Spleen (tissue), 13 donors: ENCODE measurements around the gene PRIMA1. TPM values are rescaled to one million over a fixed set of nuclear protein-coding genes. Genes with fewer than 3 reads are reported as not detected.

ENCODE experiments used
- DNase-seq: peaks from one replicate; pipeline ENCODE4 v3.0.0-alpha.2; 2020
- H3K27ac ChIP-seq, 8 donors: fragments of 200-600 bp; sonication (generic) in 7 of 8; 1 replicate in 4 of 8; 2 replicates in 4 of 8; pipeline versions ENCODE4 v1.5.0 to v1.8.0; 2016 to 2021; ENCODE audit warnings: inconsistent platforms in 4 of 8, mild to moderate bottlenecking in 4 of 8, moderate library complexity in 1 of 8
- H3K27me3 ChIP-seq, 7 donors: fragments of 200-600 bp; sonication (generic) in 6 of 7; replicated peaks in 1 of 7; 1 replicate in 4 of 7; 2 replicates in 3 of 7; pipeline versions ENCODE4 v1.5.0 to v1.8.0; 2016 to 2021; ENCODE audit warnings: inconsistent platforms in 3 of 7, mild to moderate bottlenecking in 1 of 7
- H3K36me3 ChIP-seq, 6 donors: fragments of 200-600 bp; sonication (generic) in 5 of 6; 1 replicate in 4 of 6; 2 replicates in 2 of 6; pipeline versions ENCODE4 v1.5.0 to v1.8.0; 2016 to 2021; ENCODE audit warnings: inconsistent platforms in 2 of 6
- H3K4me1 ChIP-seq, 6 donors: fragments of 200-600 bp; sonication (generic) in 5 of 6; 1 replicate in 3 of 6; 2 replicates in 3 of 6; pipeline versions ENCODE4 v1.5.0 to v1.8.0; 2016 to 2021; ENCODE audit warnings: inconsistent platforms in 3 of 6
- H3K4me3 ChIP-seq, 8 donors: fragments of 200-600 bp; sonication (generic) in 7 of 8; 1 replicate in 4 of 8; 2 replicates in 4 of 8; pipeline versions ENCODE4 v1.5.0 to v1.8.0; 2016 to 2021; ENCODE audit warnings: inconsistent platforms in 4 of 8, mild to moderate bottlenecking in 4 of 8, moderate library complexity in 2 of 8
- H3K9me3 ChIP-seq, 8 donors: fragments of 200-600 bp; sonication (generic) in 7 of 8; 1 replicate in 4 of 8; 2 replicates in 4 of 8; pipeline versions ENCODE4 v1.5.0 to v1.8.0; 2016 to 2021; ENCODE audit warnings: inconsistent platforms in 4 of 8
- POLR2A ChIP-seq, 3 donors: fragments of 450-650 bp; IDR thresholded peaks; one replicate each; pipeline ENCODE4 v1.5.1; 2017; ENCODE audit warnings: antibody characterized with exemption in 3 of 3, mild to moderate bottlenecking in 1 of 3
- POLR2AphosphoS5 ChIP-seq, 3 donors: sonication (generic); formaldehyde crosslinking; IDR thresholded peaks; one replicate each; pipeline ENCODE4 v1.5.1; 2017; ENCODE audit warnings: antibody characterized with exemption in 3 of 3
- WGBS, 5 donors: extraction: QIAGEN DNeasy Blood & Tissue Kit in 3 of 5; methylation state at CpG; one replicate each; pipeline versions ENCODE4 v1.1.5 to v1.1.7; 2013 to 2018; 5-methylcytosine and 5-hydroxymethylcytosine counted together
- intact Hi-C: fragments of 100-400 bp; cut with DNase I; formaldehyde crosslinking; loops from one replicate; pipeline ENCODE4 v1.15.0; 2023; ENCODE audit warnings: low total_unique reads
- long read RNA-seq, 2 donors: transcript quantifications; one replicate each; lab custom pipeline, GENCODE V29; 2026
- polyA plus RNA-seq, 3 donors: library from polyadenylated mRNA; stranded (reverse); fragments of 200-250 nt; gene quantifications; one replicate each; pipeline ENCODE4 v1.2.1, GENCODE V29; 2013
- total RNA-seq, 7 donors: library from RNA; depleted of rRNA in 3 of 7; stranded (reverse); fragments of >200 nt in 3 of 7; fragmentation: NEBNext Ultra II Directional in 4 of 7; extraction: Animal tissue kit (Norgen Biotek cat#: 25700) in 4 of 7; gene quantifications; one replicate each; pipeline versions ENCODE4 v1.1.0 to v1.2.1, GENCODE V29; 2016 to 2021
- TF ChIP-seq, protein P1 (sequence below), 11 experiments: fragments of 200-600 bp in 7 of 11; fragments of 450-650 bp in 4 of 11; sonication (generic) in 4 of 11; IDR thresholded peaks in 8 of 11; conservative IDR thresholded peaks in 3 of 11; 1 replicate in 7 of 11; 2 replicates in 4 of 11; pipeline versions ENCODE4 v1.4.0 to v1.8.0; 2016 to 2021; ENCODE audit warnings: antibody characterized with exemption in 11 of 11, inconsistent platforms in 4 of 11, mild to moderate bottlenecking in 1 of 11
- donor health status: healthy with polysubstance abuse.
- donor health status: DM: no; HTN: no; CAD: no; lungs with moderate emphysema.
- donor health status: DM: no; HTN: no; CAD: no.
- donor health status: Bipolar disorder and iron deficiency.
- donor health status: healthy.
- donor health status: DM: no; HTN: no; CAD: no.
- donor health status: DM: yes; HTN: yes; CAD: no.

Gene PRIMA1, protein sequence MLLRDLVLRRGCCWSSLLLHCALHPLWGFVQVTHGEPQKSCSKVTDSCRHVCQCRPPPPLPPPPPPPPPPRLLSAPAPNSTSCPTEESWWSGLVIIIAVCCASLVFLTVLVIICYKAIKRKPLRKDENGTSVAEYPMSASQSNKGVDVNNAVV
- total RNA-seq (under 1 TPM in 3 of 7 donors, not detected in 4; 0.13 to 0.52 (median 0.22) TPM), polyA plus RNA-seq (1 to 10 TPM in 1 of 3 donors, under 1 TPM in 2; 0.09 to 2.0 (median 0.24) TPM)
- long read RNA-seq, donor 1: 0 reads
- long read RNA-seq, donor 2: 0 reads

DNA sequence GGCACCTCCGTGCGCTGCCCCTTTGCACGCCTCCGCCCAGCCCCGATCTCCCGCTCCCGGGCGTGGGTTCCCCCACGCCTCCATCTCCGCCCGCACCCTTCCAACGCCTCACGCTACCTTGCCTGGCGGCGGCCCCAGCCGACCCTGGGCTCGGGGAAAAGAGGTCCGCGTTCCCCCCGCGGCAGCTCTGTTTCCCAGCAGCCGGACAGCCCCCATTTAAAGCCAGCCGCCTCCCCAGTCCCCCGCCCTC is at the start of gene PRIMA1:
PRIMA1 (minus strand) TSS at position 193 of the 250 bp plus-strand sequence. CDS start 767 bp downstream, outside the sequence.
- no peak for DNase-seq
- WGBS, 5 donors: 2 to 5% (median 4%) methylated on average over 16 to 24 of the region's 24 CpGs
- H3K36me3 ChIP-seq: no peaks in the 10 kb centered on the region
- peak within 1 kb of the TSS in 5 of 8 donors; percentile 12 to 47 (median 20) for H3K4me3 ChIP-seq
- H3K9me3 ChIP-seq: no peaks in the 10 kb centered on the region
- H3K27me3 ChIP-seq: peaks cover 3 to 89% (median 37%) of the 10 kb centered on the region in 7 donors
- intact Hi-C loops: no loop called here
- TF ChIP-seq POLR2A (IDR thresholded peaks at IDR 0.05) (no peak), POLR2AphosphoS5 (IDR thresholded peaks at IDR 0.05) (no peak)
- TF ChIP-seq, protein P1, sequence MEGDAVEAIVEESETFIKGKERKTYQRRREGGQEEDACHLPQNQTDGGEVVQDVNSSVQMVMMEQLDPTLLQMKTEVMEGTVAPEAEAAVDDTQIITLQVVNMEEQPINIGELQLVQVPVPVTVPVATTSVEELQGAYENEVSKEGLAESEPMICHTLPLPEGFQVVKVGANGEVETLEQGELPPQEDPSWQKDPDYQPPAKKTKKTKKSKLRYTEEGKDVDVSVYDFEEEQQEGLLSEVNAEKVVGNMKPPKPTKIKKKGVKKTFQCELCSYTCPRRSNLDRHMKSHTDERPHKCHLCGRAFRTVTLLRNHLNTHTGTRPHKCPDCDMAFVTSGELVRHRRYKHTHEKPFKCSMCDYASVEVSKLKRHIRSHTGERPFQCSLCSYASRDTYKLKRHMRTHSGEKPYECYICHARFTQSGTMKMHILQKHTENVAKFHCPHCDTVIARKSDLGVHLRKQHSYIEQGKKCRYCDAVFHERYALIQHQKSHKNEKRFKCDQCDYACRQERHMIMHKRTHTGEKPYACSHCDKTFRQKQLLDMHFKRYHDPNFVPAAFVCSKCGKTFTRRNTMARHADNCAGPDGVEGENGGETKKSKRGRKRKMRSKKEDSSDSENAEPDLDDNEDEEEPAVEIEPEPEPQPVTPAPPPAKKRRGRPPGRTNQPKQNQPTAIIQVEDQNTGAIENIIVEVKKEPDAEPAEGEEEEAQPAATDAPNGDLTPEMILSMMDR (IDR thresholded peaks at IDR 0.05 in 8 of 11, conservative IDR thresholded peaks at IDR 0.05 in 3 of 11): no peak
- no peak within 1 kb of the TSS for H3K27ac ChIP-seq
- H3K4me1 ChIP-seq: peaks cover 0 to 15% (median 8%) of the 10 kb centered on the region in 6 donors

DNA sequence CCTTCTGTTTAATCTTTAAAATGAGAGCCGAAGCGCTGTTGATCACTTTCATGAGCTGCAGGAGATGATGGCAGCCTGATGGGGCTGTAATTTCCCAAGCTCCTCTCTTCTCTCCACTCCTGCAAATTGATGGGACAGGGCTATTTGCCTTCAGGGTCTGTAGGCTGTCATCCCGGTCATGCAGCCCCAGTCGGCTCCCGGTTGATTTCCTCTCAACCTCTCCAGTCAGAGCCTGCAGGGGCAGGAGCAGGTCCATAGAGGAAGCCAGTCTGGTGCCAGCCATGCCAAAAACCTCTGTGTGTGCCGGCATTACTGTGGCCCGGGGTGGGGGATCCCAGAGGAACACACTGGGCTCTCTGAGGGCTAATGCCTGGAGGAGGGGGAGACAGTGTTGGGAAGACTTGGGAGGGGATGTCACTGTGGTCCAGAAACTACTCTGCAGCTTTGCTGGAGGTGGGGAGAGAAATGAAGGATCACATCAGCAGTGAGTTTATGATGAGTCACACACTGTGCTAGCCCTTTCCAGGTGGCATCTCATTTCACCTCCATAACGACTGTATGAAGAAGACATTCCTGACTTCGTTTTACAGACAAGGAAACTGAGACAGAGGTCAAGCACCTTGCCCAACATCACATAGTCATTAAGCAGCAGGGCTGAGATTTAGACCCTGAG is 46.5 kb upstream of the PRIMA1 start:
- Histone ChIP-seq H3K27ac (no peak overlapping the region), H3K4me1 (no peaks in the 10 kb centered on the region), H3K4me3 (no peak overlapping the region), H3K36me3 (no peaks in the 10 kb centered on the region), H3K9me3 (peaks cover 0 to 10% (median 4%) of the 10 kb centered on the region in 8 donors), H3K27me3 (peaks cover 0 to 52% (median 0%) of the 10 kb centered on the region in 7 donors)
- TF ChIP-seq POLR2A (IDR thresholded peaks at IDR 0.05) (no peak), POLR2AphosphoS5 (IDR thresholded peaks at IDR 0.05) (no peak)
- TF ChIP-seq, protein P1 (IDR thresholded peaks at IDR 0.05 in 8 of 11, conservative IDR thresholded peaks at IDR 0.05 in 3 of 11): no peak
- intact Hi-C loops: no loop called here
- DNase-seq: no peak
- WGBS, 5 donors: 63 to 80% (median 75%) methylated on average over 9 of the region's 9 CpGs

DNA sequence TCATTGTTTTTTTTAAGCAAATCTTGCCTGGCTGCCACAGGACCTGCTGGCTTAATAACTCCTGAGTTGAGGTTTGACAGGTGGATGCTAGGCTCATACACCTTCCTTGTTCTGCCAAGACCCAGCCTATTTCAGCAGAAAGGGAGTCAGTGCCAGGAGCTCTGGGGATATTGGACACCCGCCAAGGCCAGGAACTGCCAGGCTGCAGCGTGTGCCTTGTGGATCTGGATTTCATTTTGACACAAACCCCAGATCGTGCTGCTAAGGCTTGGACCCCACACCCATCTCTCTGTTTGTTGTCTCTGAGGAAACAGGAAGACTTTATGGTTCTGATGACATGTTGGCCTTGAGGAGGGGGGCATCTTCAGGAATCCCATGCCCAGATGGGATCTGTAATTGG is 44.4 kb upstream of the PRIMA1 start:
- intact Hi-C loops: no loop called here
- Histone ChIP-seq H3K27ac (no peak overlapping the region), H3K27me3 (peaks cover 0 to 43% (median 0%) of the 10 kb centered on the region in 7 donors), H3K4me1 (no peaks in the 10 kb centered on the region), H3K4me3 (no peak overlapping the region), H3K36me3 (no peaks in the 10 kb centered on the region), H3K9me3 (peaks cover 0 to 10% (median 4%) of the 10 kb centered on the region in 8 donors)
- DNase-seq: no peak
- WGBS, 5 donors: 58 to 68% (median 60%) methylated on average over 3 of the region's 3 CpGs
- TF ChIP-seq, protein P1 (IDR thresholded peaks at IDR 0.05 in 8 of 11, conservative IDR thresholded peaks at IDR 0.05 in 3 of 11): no peak
- TF ChIP-seq POLR2A (IDR thresholded peaks at IDR 0.05): no peak
- no peak for TF ChIP-seq POLR2AphosphoS5 (IDR thresholded peaks at IDR 0.05)

DNA sequence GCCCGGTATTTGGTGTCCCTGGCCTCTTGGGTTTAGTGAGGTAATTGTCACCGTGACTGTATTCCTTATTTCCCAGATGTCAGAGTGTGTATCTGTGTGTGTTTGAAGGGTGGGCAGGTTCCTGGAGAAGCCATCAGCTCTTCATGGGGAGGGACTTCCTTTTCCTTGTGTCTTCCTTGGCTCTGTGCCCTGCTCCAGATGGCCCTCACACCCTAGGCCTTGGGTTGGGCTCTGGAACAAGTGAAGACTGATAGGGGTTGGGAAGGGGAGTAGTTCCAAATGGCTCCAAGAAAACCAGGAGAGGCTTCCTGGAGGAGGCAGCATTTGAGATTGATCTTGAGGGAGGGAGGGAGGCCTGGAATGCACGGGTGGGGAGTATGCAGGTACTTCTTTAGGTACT is 43.8 kb upstream of the PRIMA1 start:
- Histone ChIP-seq H3K4me3 (no peak overlapping the region), H3K4me1 (no peaks in the 10 kb centered on the region), H3K9me3 (peaks cover 0 to 10% (median 4%) of the 10 kb centered on the region in 8 donors), H3K27ac (no peak overlapping the region), H3K36me3 (no peaks in the 10 kb centered on the region), H3K27me3 (peaks cover 0 to 41% (median 0%) of the 10 kb centered on the region in 7 donors)
- intact Hi-C loops: no loop called here
- WGBS, 5 donors: 63 to 79% (median 76%) methylated on average over 3 of the region's 3 CpGs
- TF ChIP-seq, protein P1 (IDR thresholded peaks at IDR 0.05 in 8 of 11, conservative IDR thresholded peaks at IDR 0.05 in 3 of 11): no peak
- TF ChIP-seq POLR2AphosphoS5 (IDR thresholded peaks at IDR 0.05) (no peak), POLR2A (IDR thresholded peaks at IDR 0.05) (no peak)
- no peak for DNase-seq
